IMR-90 (cell line): Measurements from ENCODE around the gene ACAN. TPM values are rescaled to one million over a fixed set of nuclear protein-coding genes. Genes with fewer than 3 reads are reported as not detected.
A peak's percentile ranks its signal among the peaks of the same experiment; 100 is the strongest.

ENCODE experiments used
- ATAC-seq: fragments of 200-7000 bp; cut with Tn5 transposase; 2 replicates; pipeline ENCODE4 v1.9.1; 2020; ENCODE audit warnings: low read depth, mild to moderate bottlenecking, moderate library complexity
- BruUV-seq: library from RNA; stranded (reverse); fragments of 400-500 nt; replicated peaks from 2 replicates; lab custom pipeline; 2021; lab: Mats Ljungman, UMichigan
- CTCF ChIA-PET: fragments of 300-600 bp; formaldehyde crosslinking; extraction: SDS; loops from one replicate; lab custom pipeline; 2021; ENCODE audit warnings: antibody characterized with exemption; lab: Yijun Ruan, JAX
- POLR2A ChIA-PET: fragments of 300-600 bp; sonication (Branson Sonifier 250); formaldehyde crosslinking; loops from one replicate; lab custom pipeline; 2022; ENCODE audit warnings: antibody characterized with exemption; ENCODE audit not compliant: unreplicated experiment; lab: Charles Lee
- DNase-seq: peaks from one replicate; pipeline ENCODE4 v3.0.0; 2013
- H2AFZ ChIP-seq: replicated peaks from 2 replicates; pipeline ENCODE3; 2013; ENCODE audit warnings: low read length, mild to moderate bottlenecking; ENCODE audit not compliant: poor library complexity
- H2AK5ac ChIP-seq: 2 replicates; pipeline ENCODE4 v1.6.1; 2013; ENCODE audit warnings: low read depth, low read length, inconsistent platforms
- H2AK9ac ChIP-seq: replicated peaks from 2 replicates; pipeline ENCODE3; 2013; ENCODE audit warnings: mild to moderate bottlenecking, low read depth, low read length, moderate library complexity; ENCODE audit not compliant: poor library complexity
- H2BK120ac ChIP-seq: 2 replicates; pipeline ENCODE4 v1.6.1; 2013; ENCODE audit warnings: low read depth, low read length, inconsistent platforms
- H2BK15ac ChIP-seq: 3 replicates; pipeline ENCODE4 v1.6.1; 2013; ENCODE audit warnings: low read depth, low read length, inconsistent platforms
- H2BK20ac ChIP-seq: 2 replicates; pipeline ENCODE4 v1.6.1; 2013; ENCODE audit warnings: low read depth, mild to moderate bottlenecking, inconsistent platforms, low read length, moderate library complexity
- H2BK5ac ChIP-seq: 2 replicates; pipeline ENCODE4 v1.6.1; 2013; ENCODE audit warnings: mild to moderate bottlenecking, low read depth, low read length, inconsistent platforms; ENCODE audit not compliant: poor library complexity, severe bottlenecking
- H3K14ac ChIP-seq: replicated peaks from 2 replicates; pipeline ENCODE4 v1.6.1; 2013; ENCODE audit warnings: low read depth, low read length, inconsistent platforms
- H3K18ac ChIP-seq: 2 replicates; pipeline ENCODE4 v1.6.1; 2013; ENCODE audit warnings: low read depth, low read length, control low read depth
- H3K23ac ChIP-seq: 2 replicates; pipeline ENCODE4 v1.6.1; 2013; ENCODE audit warnings: low read depth, low read length, inconsistent platforms
- H3K27ac ChIP-seq: 2 replicates; pipeline ENCODE4 v1.5.1; 2013; ENCODE audit warnings: mild to moderate bottlenecking, control low read depth, low read length; ENCODE audit not compliant: insufficient read depth
- H3K27me3 ChIP-seq: 2 replicates; pipeline ENCODE4 v1.6.1; 2013; ENCODE audit warnings: low read length; ENCODE audit not compliant: control insufficient read depth, insufficient read depth
- H3K36me3 ChIP-seq: 2 replicates; pipeline ENCODE4 v1.6.1; 2013; ENCODE audit warnings: low read length, mixed read lengths; ENCODE audit not compliant: control insufficient read depth, insufficient read depth
- H3K4ac ChIP-seq: 2 replicates; pipeline ENCODE4 v1.6.1; 2013; ENCODE audit warnings: low read depth, low read length, inconsistent platforms
- H3K4me1 ChIP-seq: 2 replicates; pipeline ENCODE4 v1.6.1; 2013; ENCODE audit warnings: low read length, mixed read lengths; ENCODE audit not compliant: control insufficient read depth, insufficient read depth
- H3K4me2 ChIP-seq: 2 replicates; pipeline ENCODE4 v1.6.1; 2013; ENCODE audit warnings: low read depth, mild to moderate bottlenecking, control low read depth, low read length, moderate library complexity
- H3K4me3 ChIP-seq: 2 replicates; pipeline ENCODE4 v1.5.1; 2013; ENCODE audit warnings: low read depth, mild to moderate bottlenecking, control low read depth, low read length, moderate library complexity; ENCODE audit not compliant: insufficient read depth
- H3K56ac ChIP-seq: 2 replicates; pipeline ENCODE4 v1.6.1; 2013; ENCODE audit warnings: low read length, inconsistent platforms; ENCODE audit not compliant: insufficient read depth; ENCODE audit errors: extremely low read depth
- H3K79me1 ChIP-seq, 2 experiments: 2 replicates each; pipeline ENCODE4 v1.6.1; 2013; ENCODE audit warnings: low read length in 2 of 2, inconsistent platforms in 1 of 2, low read depth in 1 of 2
- H3K9ac ChIP-seq: 2 replicates; pipeline ENCODE4 v1.6.1; 2013; ENCODE audit warnings: low read depth, low read length, control low read depth
- H3K9me1 ChIP-seq: 2 replicates; pipeline ENCODE4 v1.6.1; 2013; ENCODE audit warnings: low read length, inconsistent platforms; ENCODE audit not compliant: insufficient read depth
- H3K9me3 ChIP-seq: 2 replicates; pipeline ENCODE4 v1.6.1; 2013; ENCODE audit warnings: low read length; ENCODE audit not compliant: control insufficient read depth, insufficient read depth
- H4K20me1 ChIP-seq: 2 replicates; pipeline ENCODE4 v1.6.1; 2013; ENCODE audit warnings: low read length, inconsistent platforms; ENCODE audit not compliant: insufficient read depth
- H4K5ac ChIP-seq: 2 replicates; pipeline ENCODE4 v1.6.1; 2013; ENCODE audit warnings: mild to moderate bottlenecking, low read depth, low read length, control low read depth
- H4K8ac ChIP-seq, 2 experiments: 2 replicates each; pipeline ENCODE4 v1.6.1; 2013; ENCODE audit warnings: low read depth in 2 of 2, low read length in 2 of 2, control low read depth in 1 of 2, inconsistent platforms in 1 of 2
- H4K91ac ChIP-seq: 2 replicates; pipeline ENCODE4 v1.6.1; 2013; ENCODE audit warnings: low read depth, low read length, inconsistent platforms; ENCODE audit not compliant: insufficient read depth
- BHLHE40 ChIP-seq: fragments of 150-350 bp; IDR thresholded peaks from 2 replicates; pipeline ENCODE4 v1.6.1; 2016; ENCODE audit warnings: mild to moderate bottlenecking, low read depth, low read length
- CEBPB ChIP-seq: IDR thresholded peaks from 2 replicates; pipeline ENCODE4 v1.6.1; 2012; ENCODE audit warnings: low read depth, low read length, improper control_type of control experiment
- CHD1 ChIP-seq: IDR thresholded peaks from 2 replicates; pipeline ENCODE4 v1.6.1; 2012; ENCODE audit warnings: low read depth, low read length, improper control_type of control experiment
- FOS ChIP-seq: fragments of 150-350 bp; IDR thresholded peaks from 2 replicates; pipeline ENCODE4 v1.6.1; 2016; ENCODE audit warnings: low read depth, low read length
- MAFK ChIP-seq: IDR thresholded peaks from 2 replicates; pipeline ENCODE4 v1.6.1; 2012; ENCODE audit warnings: low read depth, low read length, improper control_type of control experiment
- MAZ ChIP-seq: IDR thresholded peaks from 2 replicates; pipeline ENCODE4 v1.6.1; 2012; ENCODE audit warnings: low read depth, mild to moderate bottlenecking, low read length, improper control_type of control experiment, moderate library complexity, borderline replicate concordance
- POLR2A ChIP-seq: IDR thresholded peaks from 2 replicates; pipeline ENCODE4 v1.6.1; 2012; ENCODE audit warnings: mild to moderate bottlenecking, low read depth, low read length
- RAD21 ChIP-seq: IDR thresholded peaks from 2 replicates; pipeline ENCODE4 v1.6.1; 2012; ENCODE audit warnings: low read length, improper control_type of control experiment
- RCOR1 ChIP-seq: IDR thresholded peaks from 2 replicates; pipeline ENCODE4 v1.6.1; 2012; ENCODE audit warnings: mild to moderate bottlenecking, low read length, improper control_type of control experiment; ENCODE audit not compliant: insufficient replicate concordance
- WGBS, 2 experiments: methylation state at CpG; one replicate each; pipeline versions ENCODE4 v1.1.5 to v1.1.7; 2013; ENCODE audit warnings: missing lambda C conversion rate in 2 of 2; ENCODE audit not compliant: insufficient read length in 1 of 2; ENCODE audit errors: extremely low coverage in 2 of 2; 5-methylcytosine and 5-hydroxymethylcytosine counted together
- dilution Hi-C: fragments of 300-500 bp; cut with HindIII; formaldehyde crosslinking; loops from one replicate; pipeline ENCODE4 v1.14.3; 2018; ENCODE audit warnings: low sequenced_read_pairs; ENCODE audit not compliant: unreplicated experiment
- in situ Hi-C: fragments of 300-500 bp; cut with MboI; formaldehyde crosslinking; loops from 3 replicates; pipeline ENCODE4 v1.14.3; 2019; ENCODE audit warnings: low sequenced_read_pairs, inconsistent platforms, mixed read lengths
- intact Hi-C: fragments of 100-400 bp; cut with micrococcal nuclease; formaldehyde crosslinking; loops from 2 replicates; pipeline ENCODE4 v1.10.0; 2022
- polyA plus RNA-seq, 3 experiments: library from polyadenylated mRNA; depleted of rRNA; stranded (reverse); fragments of >200 nt; gene quantifications; 2 replicates each; pipeline ENCODE4 v1.2.3, GENCODE V29; 2012; ENCODE audit warnings: low replicate concordance in 1 of 3
- total RNA-seq: library from RNA; depleted of rRNA; stranded (reverse); fragments of >200 nt; gene quantifications from 2 replicates; pipeline ENCODE4 v1.2.3, GENCODE V29; 2012
- TF ChIP-seq, protein P1 (sequence below): fragments of 150-350 bp; IDR thresholded peaks from 2 replicates; pipeline ENCODE4 v1.6.1; 2016; ENCODE audit warnings: low read depth, mild to moderate bottlenecking, low read length, moderate library complexity, borderline replicate concordance
- TF ChIP-seq, protein P2 (sequence below): conservative IDR thresholded peaks from 2 replicates; pipeline ENCODE4 v1.5.1; 2012; ENCODE audit warnings: mild to moderate bottlenecking, low read depth, low read length, improper control_type of control experiment
- TF ChIP-seq, protein P3 (sequence below): fragments of 150-350 bp; IDR thresholded peaks from 2 replicates; pipeline ENCODE4 v1.6.1; 2017; ENCODE audit warnings: mild to moderate bottlenecking, antibody characterized with exemption, low read length, low read depth

ACAN gene
- total and polyA plus RNA-seq, 2 of the 4 experiments (the other 2 are of a cell fraction) = 0.54 to 0.96 TPM

GRCh38 chr15:88908697-88909621 is 105.7 kb downstream of the ACAN start:
- in situ Hi-C loops = loop anchor here (5.0 kb wide), 1 partner anchor 108 kb away; no protein-coding TSS in a partner anchor
- H2BK20ac ChIP-seq = no peak overlapping the region
- ChIA-PET CTCF (interaction anchor here (1.0 kb wide), 1 partner anchor 108 kb away, joined by 3 read pairs; no protein-coding TSS in a partner anchor), POLR2A (interaction anchor here (0.7 kb wide), 1 partner anchor 78 kb away, joined by 3 read pairs; no protein-coding TSS in a partner anchor)
- peak overlapping the region; percentile 80 for H2AK9ac ChIP-seq
- H3K4me1 ChIP-seq = peaks cover 29% of the 10 kb centered on the region
- H3K9me1 ChIP-seq = peaks cover 33% of the 10 kb centered on the region
- H3K14ac ChIP-seq = peak overlapping the region; percentile 64; the same call in 1 of the 2 replicates
- H3K4ac ChIP-seq = peak overlapping the region; percentile 72
- peak overlapping the region; percentile 2; the same call in 1 of the 2 replicates for H3K9ac ChIP-seq
- H2AFZ ChIP-seq = peak overlapping the region; percentile 54
- H3K4me2 ChIP-seq = peak overlapping the region; percentile 18
- H3K27ac ChIP-seq = peak overlapping the region; percentile 63
- peak overlapping the region; percentile 28 for H3K56ac ChIP-seq
- peaks cover 56% of the 10 kb centered on the region for H3K36me3 ChIP-seq
- no peak for ATAC-seq
- H3K23ac ChIP-seq = peak overlapping the region; percentile 94; the same call in 1 of the 2 replicates
- H2BK5ac ChIP-seq = peak overlapping the region; percentile 72
- peak overlapping the region; percentile 19; the same call in 1 of the 2 replicates for H4K5ac ChIP-seq
- 0 out of 2 replicates have a peak overlapping the region, but pooled peaks have one; percentile 12 for H3K18ac ChIP-seq
- DNase-seq = peak; percentile 73
- intact Hi-C loops = loop anchor here (10.0 kb wide), 1 partner anchor 396 kb away; no protein-coding TSS in a partner anchor
- H2BK120ac ChIP-seq = 0 out of 2 replicates have a peak overlapping the region, but pooled peaks have one; percentile 56
- H2BK15ac ChIP-seq = no peak overlapping the region
- H3K79me1 ChIP-seq = peaks cover 25 to 87% of the 10 kb centered on the region in 2 experiments; a peak in 3 of 4 replicates
- peak overlapping the region; percentile 86 for H2AK5ac ChIP-seq
- no peak overlapping the region for H3K4me3 ChIP-seq
- peak overlapping the region in 1 of 2 experiments; percentile 12; a peak in 1 of 4 replicates for H4K8ac ChIP-seq
- no peaks in the 10 kb centered on the region for H3K27me3 ChIP-seq
- H3K9me3 ChIP-seq = no peaks in the 10 kb centered on the region
- dilution Hi-C loops = loop anchor here (25.0 kb wide), 1 partner anchor 103 kb away; no protein-coding TSS in a partner anchor
- peak overlapping the region; percentile 65; the same call in 1 of the 2 replicates for H4K91ac ChIP-seq
- H4K20me1 ChIP-seq = peaks cover 76% of the 10 kb centered on the region
- 78% methylated on average over 6 of the region's 16 CpGs; no CpG with 5 or more reads in 1 of the 2 experiments for WGBS, 2 experiments
- BruUV-seq = no TSS peak
- TF ChIP-seq BHLHE40 = peak; percentile 27; the same call in 1 of the 2 replicates
- TF ChIP-seq, protein P1, sequence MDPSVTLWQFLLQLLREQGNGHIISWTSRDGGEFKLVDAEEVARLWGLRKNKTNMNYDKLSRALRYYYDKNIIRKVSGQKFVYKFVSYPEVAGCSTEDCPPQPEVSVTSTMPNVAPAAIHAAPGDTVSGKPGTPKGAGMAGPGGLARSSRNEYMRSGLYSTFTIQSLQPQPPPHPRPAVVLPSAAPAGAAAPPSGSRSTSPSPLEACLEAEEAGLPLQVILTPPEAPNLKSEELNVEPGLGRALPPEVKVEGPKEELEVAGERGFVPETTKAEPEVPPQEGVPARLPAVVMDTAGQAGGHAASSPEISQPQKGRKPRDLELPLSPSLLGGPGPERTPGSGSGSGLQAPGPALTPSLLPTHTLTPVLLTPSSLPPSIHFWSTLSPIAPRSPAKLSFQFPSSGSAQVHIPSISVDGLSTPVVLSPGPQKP = no peak
- peak; percentile 23; the same call in 1 of the 2 replicates for TF ChIP-seq MAZ
- no peak for TF ChIP-seq CEBPB
- TF ChIP-seq MAFK = no peak
- TF ChIP-seq RCOR1 = no peak
- TF ChIP-seq, protein P2, sequence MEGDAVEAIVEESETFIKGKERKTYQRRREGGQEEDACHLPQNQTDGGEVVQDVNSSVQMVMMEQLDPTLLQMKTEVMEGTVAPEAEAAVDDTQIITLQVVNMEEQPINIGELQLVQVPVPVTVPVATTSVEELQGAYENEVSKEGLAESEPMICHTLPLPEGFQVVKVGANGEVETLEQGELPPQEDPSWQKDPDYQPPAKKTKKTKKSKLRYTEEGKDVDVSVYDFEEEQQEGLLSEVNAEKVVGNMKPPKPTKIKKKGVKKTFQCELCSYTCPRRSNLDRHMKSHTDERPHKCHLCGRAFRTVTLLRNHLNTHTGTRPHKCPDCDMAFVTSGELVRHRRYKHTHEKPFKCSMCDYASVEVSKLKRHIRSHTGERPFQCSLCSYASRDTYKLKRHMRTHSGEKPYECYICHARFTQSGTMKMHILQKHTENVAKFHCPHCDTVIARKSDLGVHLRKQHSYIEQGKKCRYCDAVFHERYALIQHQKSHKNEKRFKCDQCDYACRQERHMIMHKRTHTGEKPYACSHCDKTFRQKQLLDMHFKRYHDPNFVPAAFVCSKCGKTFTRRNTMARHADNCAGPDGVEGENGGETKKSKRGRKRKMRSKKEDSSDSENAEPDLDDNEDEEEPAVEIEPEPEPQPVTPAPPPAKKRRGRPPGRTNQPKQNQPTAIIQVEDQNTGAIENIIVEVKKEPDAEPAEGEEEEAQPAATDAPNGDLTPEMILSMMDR = no peak
- TF ChIP-seq CHD1 = no peak
- TF ChIP-seq FOS = no peak
- no peak; the same call in 1 of the 2 replicates for TF ChIP-seq POLR2A
- no peak for TF ChIP-seq RAD21
- TF ChIP-seq, protein P3, sequence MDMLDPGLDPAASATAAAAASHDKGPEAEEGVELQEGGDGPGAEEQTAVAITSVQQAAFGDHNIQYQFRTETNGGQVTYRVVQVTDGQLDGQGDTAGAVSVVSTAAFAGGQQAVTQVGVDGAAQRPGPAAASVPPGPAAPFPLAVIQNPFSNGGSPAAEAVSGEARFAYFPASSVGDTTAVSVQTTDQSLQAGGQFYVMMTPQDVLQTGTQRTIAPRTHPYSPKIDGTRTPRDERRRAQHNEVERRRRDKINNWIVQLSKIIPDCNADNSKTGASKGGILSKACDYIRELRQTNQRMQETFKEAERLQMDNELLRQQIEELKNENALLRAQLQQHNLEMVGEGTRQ = no peak
